ENCODE measurements around the gene HOXA9.
A peak's percentile ranks its signal among the peaks of the same experiment; 100 is the strongest.

Gene HOXA9

GRCh38 chr7:27124902-27125689 lies 40.2 kb downstream of the HOXA9 start:
- DNase-seq: no peak

- peak; percentile 81 for DNase-seq
Measured at GRCh38 chr7:27124096-27124901, 41.0 kb downstream of the HOXA9 start.

GRCh38 chr7:27123477-27124053 lies 41.8 kb downstream of the HOXA9 start:
- no peak for DNase-seq

GRCh38 chr7:27123007-27123476 lies 42.3 kb downstream of the HOXA9 start:
- no peak for DNase-seq

GRCh38 chr7:27122077-27122910 lies 43.0 kb downstream of the HOXA9 start:
- DNase-seq: no peak

GRCh38 chr7:27121684-27122076 lies 43.7 kb downstream of the HOXA9 start:
- DNase-seq: no peak

GRCh38 chr7:27119412-27119911 lies 45.9 kb downstream of the HOXA9 start:
- no peak for DNase-seq

- no peak for DNase-seq
Measured at GRCh38 chr7:27118580-27118979, 46.8 kb downstream of the HOXA9 start.

- no peak for DNase-seq
Measured at GRCh38 chr7:27117887-27118491, 47.3 kb downstream of the HOXA9 start.

- no peak for DNase-seq
Measured at GRCh38 chr7:27116962-27117886, 48.1 kb downstream of the HOXA9 start.

GRCh38 chr7:27116031-27116961 lies 49.0 kb downstream of the HOXA9 start:
- DNase-seq: no peak

GRCh38 chr7:27115221-27116026 lies 49.9 kb downstream of the HOXA9 start:
- DNase-seq: no peak

GRCh38 chr7:27114881-27115220 lies 50.5 kb downstream of the HOXA9 start:
- DNase-seq: no peak

- DNase-seq: no peak
Measured at GRCh38 chr7:27113991-27114769, 51.2 kb downstream of the HOXA9 start.

- DNase-seq: peak; percentile 81
Measured at GRCh38 chr7:27112955-27113949, 52.1 kb downstream of the HOXA9 start.
